GM19023 (cell line): Measurements from ENCODE around the gene SRSF10.

Experiments
- ATAC-seq: cut with Tn5 transposase; IDR thresholded peaks from one replicate; pipeline ENCODE4 v1.9.1; 2021; ENCODE audit warnings: mild to moderate bottlenecking, moderate library complexity; ENCODE audit not compliant: unreplicated experiment

SRSF10 gene

GRCh38 chr1:23914921-23915320, 65.2 kb downstream of the SRSF10 start:
- no peak for ATAC-seq
